ENCODE data around the gene CKS1B.
A peak's percentile ranks its signal among the peaks of the same experiment; 100 is the strongest.
"Not testable (repeated sequence)": the region's sequence is repeated elsewhere in the genome, so short reads cannot be mapped to it uniquely, and the experiment has no call there.

Gene CKS1B

GRCh38 chr1:154971341-154971998, 3.0 kb upstream of the CKS1B start:
- DNase-seq (ENCODE audit: low spot score): no peak
- Histone ChIP-seq H3K4me3 (peak overlapping the region; percentile 78), H3K27ac (peak overlapping the region; percentile 98)
- TF ChIP-seq CTCF (IDR thresholded peaks at IDR 0.05): no peak

DNA sequence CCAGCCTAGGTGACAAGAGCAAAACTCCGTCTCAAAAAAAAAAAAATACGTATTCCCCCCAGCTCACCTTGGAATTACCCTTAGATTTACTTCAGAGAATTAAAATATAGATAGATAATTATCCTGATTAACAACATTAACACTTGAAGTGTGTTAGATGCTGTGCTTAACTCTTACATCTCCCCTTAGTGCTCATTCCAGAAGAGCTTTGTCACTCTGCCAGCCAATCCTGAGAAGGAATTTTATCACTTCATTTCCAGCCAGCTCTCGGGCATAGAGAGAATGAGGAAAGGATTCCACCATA, 2.3 kb upstream of the CKS1B start:
- no peak for DNase-seq (ENCODE audit: low spot score)
- no peak for TF ChIP-seq CTCF (IDR thresholded peaks at IDR 0.05)
- Histone ChIP-seq H3K27ac (peak overlapping the region; percentile 98), H3K4me3 (peak overlapping the region; percentile 78)

GRCh38 chr1:154972517-154973343, 1.8 kb upstream of the CKS1B start:
- peak overlapping the region; percentile 78 for H3K4me3 ChIP-seq
- H3K27ac ChIP-seq: peak overlapping the region; percentile 98
- no peak for TF ChIP-seq CTCF (IDR thresholded peaks at IDR 0.05)
- DNase-seq (ENCODE audit: low spot score): peak; percentile 94

DNA sequence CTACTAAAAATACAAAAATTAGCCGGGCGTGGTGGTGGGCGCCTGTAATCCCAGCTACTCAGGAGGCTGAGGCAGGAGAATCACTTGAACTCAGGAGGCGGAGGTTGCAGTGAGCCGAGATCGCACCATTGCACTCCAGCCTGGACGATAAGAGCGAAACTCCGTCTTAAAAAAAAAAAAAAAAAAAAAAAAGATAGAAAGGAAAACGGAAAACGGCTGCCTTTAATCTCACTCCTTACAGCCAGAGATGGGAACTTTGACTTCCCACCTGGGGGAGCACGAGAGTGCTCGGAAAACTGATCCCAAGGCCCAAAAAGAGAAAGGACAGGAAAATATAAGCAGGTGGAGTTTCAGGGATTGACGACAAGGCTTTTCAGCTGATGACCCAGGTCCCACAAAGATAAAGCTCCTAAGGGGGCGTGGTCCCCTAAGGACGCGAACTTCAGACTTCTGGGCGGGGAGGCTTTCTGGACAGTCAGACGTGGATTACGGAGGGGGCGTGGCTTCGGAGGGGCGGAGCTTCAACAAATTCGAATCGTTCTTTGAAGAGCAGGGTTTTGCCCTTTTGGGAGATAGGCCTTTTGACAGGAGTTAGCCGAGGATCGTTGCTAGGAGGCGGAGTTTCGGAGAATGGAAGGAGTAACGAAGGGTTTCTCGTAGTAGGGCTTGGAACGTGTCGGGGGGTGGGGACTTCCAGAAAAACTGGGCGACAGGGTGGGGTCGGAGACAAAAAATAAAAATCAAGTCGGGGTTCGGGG, 958 bp upstream of the CKS1B start:
- TF ChIP-seq CTCF (IDR thresholded peaks at IDR 0.05): no peak
- peak; percentile 99 for DNase-seq (ENCODE audit: low spot score)
- H3K27ac ChIP-seq: peak overlapping the region; percentile 98
- peak overlapping the region; percentile 78 for H3K4me3 ChIP-seq

GRCh38 chr1:154974808-154975408, 427 bp downstream of the CKS1B start:
- Histone ChIP-seq H3K4me3 (peak overlapping the region; percentile 78), H3K27ac (peak overlapping the region; percentile 86 to 98)
- no peak for TF ChIP-seq CTCF (IDR thresholded peaks at IDR 0.05)
- DNase-seq (ENCODE audit: low spot score): peak; percentile 97

- no peak for TF ChIP-seq CTCF (IDR thresholded peaks at IDR 0.05)
- H3K4me3 ChIP-seq: peak overlapping the region; percentile 78
- DNase-seq (ENCODE audit: low spot score): peak; percentile 88
- peak overlapping the region; percentile 86 to 98 for H3K27ac ChIP-seq
These were observed 1.1 kb downstream of the CKS1B start for GRCh38 chr1:154975409-154976059.

- not testable (repeated sequence) for H3K4me3 ChIP-seq; H3K27ac ChIP-seq; DNase-seq (ENCODE audit: low spot score)
These were observed 3.3 kb downstream of the CKS1B start for GRCh38 chr1:154977762-154978161.

Data from coronary artery (tissue), 2 donors.